Stimulated activated CD8-positive, alpha-beta memory T cell treated with anti-CD3 and anti-CD28 coated beads, Interleukin-4, amount 100 ng/mL, for 4 hours (primary cell): ENCODE data around the gene DNAJB8.

Experiments
- DNase-seq, 2 donors: peaks; one replicate each; pipeline ENCODE4 v3.0.0-alpha.2; 2020; ENCODE audit warnings: low read depth in 2 of 2, low spot score in 1 of 2

DNAJB8 gene

DNA sequence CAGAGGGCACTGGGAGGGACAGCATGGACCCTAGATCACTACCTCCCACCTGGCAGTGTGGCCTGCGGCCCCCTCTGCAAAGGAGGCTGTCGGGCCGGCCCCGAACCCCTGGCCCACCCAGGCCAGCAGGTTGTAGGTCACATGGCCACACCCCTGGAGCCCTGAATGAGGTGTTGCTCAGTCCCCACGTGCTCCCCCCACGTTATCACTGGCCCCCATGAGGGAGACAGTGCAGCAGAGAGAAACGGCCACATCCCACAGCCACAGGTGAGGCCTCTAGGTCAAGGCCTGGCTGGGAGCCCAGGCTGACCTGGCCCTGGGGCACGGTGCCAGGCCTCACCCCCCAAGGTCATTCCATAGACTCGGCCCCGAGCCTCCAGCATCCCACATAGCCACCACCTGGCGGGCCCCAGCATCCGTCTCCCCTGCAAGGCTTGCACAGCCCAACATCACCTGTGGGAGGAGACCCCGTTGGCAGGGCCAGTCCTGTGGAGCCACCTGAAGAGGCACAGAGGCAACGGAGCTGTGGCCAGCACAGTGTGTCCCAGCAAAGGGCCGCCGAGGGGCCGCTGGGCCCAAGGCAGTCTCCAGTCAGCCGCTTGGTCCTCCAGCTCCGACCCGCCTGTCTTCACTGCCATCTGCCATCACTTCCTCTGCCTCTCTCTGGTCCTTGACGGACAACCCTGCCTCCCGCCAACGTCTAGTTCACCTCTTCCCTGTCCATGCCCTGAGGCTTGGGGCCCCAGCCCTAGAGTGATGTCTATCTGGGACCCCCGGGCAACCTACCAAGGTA, 53.1 kb downstream of the DNAJB8 start:
- DNase-seq = no peak

- DNase-seq = no peak
These were observed 53.7 kb downstream of the DNAJB8 start for GRCh38 chr3:128413003-128413370.
